GM19099 (cell line): ENCODE results near the gene RAPGEF1.
A peak's percentile ranks its signal among the peaks of the same experiment; 100 is the strongest.

Source experiments
- POLR2A ChIP-seq: IDR thresholded peaks from 3 replicates; pipeline ENCODE4 v1.6.1; 2011; ENCODE audit warnings: low read depth; ENCODE audit not compliant: insufficient read length; ENCODE audit errors: extremely low read depth

The RAPGEF1 gene

GRCh38 chr9:131614340-131614915 lies 125.4 kb downstream of the RAPGEF1 start:
- TF ChIP-seq POLR2A = no peak

DNA sequence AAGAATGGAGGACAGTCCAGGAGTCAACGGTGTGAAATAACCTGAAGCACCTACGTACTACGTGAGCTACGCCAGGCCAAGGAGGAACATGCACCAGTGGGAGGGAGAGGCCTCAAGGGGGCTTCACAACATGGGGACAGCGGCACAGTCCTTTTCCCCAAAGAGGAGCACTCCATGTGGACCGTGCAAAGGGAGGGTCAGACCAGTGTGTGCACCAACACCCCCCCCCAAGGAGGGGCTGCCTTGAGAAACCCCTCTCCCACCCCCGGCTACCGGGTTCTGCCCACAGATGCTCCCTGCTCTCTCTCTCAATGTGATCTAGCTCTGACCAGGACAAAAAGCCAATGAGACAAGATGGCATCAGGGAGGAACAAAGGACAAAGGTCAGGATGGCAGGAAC lies 126.0 kb downstream of the RAPGEF1 start:
- no peak for TF ChIP-seq POLR2A

DNA sequence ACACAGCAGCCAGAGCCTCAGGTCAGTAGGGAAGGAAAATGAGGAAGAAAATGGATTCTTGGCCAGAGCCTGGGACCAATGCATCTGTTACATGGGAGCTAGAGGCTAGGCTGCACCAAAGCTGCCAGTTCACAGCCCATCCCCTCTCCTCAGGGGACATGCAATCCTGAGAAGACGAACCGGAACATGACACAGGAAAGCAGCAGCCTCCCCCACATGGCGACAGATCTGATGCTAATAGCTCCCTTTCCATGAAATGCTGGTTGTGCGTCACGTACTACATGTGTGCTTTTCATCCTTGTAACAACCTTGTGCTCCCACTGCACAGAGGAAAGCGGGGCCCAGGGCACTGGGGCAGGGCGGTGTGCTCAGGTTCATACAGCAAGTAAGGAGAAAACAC lies 127.0 kb downstream of the RAPGEF1 start:
- no peak for TF ChIP-seq POLR2A

- no peak for TF ChIP-seq POLR2A
Measured at GRCh38 chr9:131611586-131612315, 128.1 kb downstream of the RAPGEF1 start.

DNA sequence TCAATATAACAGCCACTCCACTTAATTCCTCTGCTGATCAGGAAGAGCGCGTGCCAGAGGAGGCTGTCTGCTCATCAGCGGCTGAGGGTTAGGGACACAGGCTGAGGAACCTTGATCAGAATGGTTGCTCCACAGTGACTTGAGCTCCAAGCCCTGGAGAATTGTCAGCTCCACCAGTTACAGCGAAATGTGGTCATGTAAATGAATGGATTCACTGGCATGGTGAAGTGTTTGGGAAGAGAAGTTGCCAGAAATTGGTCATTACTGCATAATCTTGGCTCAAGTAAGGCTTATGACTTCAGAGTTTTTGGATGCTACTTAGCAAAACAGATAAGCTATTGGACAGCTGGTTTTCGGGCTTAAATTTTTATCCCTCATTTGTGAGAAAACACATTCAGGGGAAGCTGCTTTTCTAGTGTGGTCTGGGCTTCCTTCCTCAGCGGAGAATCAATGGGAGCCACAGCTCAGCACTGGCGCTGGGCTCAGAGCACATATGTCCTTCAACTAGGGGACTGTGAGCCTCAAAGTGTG lies 129.6 kb downstream of the RAPGEF1 start:
- TF ChIP-seq POLR2A = no peak

- TF ChIP-seq POLR2A = no peak
Measured at GRCh38 chr9:131609099-131609830, 130.6 kb downstream of the RAPGEF1 start.

- TF ChIP-seq POLR2A = peak; percentile 21
Measured at GRCh38 chr9:131608493-131609037, 131.3 kb downstream of the RAPGEF1 start.

GRCh38 chr9:131607591-131607990 lies 132.3 kb downstream of the RAPGEF1 start:
- no peak for TF ChIP-seq POLR2A

DNA sequence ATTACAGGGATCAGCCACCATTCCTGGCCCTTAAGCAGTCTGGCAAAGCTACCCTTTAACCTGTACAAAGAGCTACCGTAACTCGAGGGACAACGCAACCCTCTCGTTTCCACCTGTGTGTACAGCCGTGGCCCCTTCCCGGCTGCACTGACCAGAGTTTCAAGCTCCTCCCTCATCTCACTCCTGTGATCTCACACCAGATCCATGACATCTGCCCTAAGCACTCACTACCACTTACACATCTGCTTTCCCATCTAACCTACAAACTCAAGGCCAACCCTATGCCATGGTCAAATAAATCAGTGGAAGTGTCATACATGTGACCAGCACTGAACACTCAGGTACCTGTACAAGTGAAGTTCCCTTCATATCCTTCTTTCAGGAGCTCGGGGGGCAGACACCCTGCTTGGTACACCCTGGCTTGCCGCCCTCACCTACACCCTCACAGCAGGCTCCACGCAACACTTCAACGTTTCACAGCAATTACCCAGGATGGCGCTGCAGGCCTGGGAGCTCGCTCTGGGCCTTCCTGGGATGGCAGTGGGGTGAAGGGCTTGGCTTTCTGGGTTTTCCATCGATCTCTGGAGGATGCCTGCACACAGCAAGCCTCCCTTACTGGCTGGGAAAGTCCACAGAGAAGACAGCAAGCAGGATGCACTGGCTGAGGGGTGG lies 132.8 kb downstream of the RAPGEF1 start:
- no peak for TF ChIP-seq POLR2A

- TF ChIP-seq POLR2A = no peak
Measured at GRCh38 chr9:131605770-131606590, 133.9 kb downstream of the RAPGEF1 start.

DNA sequence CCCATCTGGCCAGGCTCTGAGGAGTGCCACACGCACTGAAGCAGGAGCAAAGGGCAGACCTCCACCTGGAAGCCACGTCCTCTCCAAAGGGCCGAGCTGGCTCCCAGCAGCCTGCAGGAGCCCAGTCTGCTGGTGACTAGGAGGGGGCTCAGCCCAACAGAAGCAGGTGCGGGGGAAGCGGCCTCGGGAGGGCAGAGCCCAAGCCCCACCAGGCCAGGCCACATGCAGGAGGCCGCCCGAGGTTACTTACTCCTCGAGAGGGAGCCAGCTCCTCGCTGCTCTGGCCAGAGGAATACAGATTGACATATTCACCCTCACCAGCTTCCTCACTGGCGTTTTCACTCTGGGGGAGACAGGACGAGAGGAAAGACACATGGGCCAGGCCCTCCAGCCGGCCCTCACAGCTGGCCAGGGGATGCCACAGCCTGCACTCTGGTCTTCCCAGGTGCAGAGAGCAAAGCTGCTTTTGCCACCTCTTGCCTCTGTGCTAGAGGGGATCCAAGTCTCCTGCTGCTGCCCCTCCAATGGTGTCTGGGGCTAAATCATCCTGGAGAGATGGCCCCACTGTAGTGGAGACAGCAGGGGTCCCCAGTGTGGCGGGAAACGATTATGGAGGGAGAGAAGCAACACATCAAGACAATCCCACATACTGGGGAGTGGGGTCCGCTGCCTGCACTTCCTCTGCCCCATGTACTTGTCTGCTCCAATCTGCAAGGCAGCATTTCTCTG lies 136.0 kb downstream of the RAPGEF1 start:
- no peak for TF ChIP-seq POLR2A

DNA sequence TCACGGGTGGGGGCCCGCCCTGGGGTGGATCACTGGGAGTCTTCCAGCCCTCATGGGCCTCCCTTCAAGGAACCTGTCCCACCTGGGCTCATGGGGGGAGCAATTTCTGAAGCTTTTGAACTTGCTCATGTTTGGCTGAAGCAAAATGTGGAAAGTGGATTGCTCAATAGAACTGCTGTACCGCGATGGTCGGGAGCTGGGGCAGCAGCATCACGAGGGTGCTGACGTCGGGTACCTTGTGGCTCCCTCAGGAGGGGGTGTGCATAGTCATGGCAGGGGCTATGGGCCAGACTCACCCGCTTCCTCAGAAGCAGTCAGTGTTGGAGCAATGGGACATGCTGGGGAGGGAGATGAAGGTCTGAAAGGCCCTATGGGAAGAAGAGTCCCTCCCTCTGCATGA lies 136.7 kb downstream of the RAPGEF1 start:
- TF ChIP-seq POLR2A = no peak

GRCh38 chr9:131601683-131602181 lies 138.1 kb downstream of the RAPGEF1 start:
- no peak for TF ChIP-seq POLR2A

- no peak for TF ChIP-seq POLR2A
Measured at GRCh38 chr9:131598121-131598520, 141.8 kb downstream of the RAPGEF1 start.

GRCh38 chr9:131597246-131597645 lies 142.6 kb downstream of the RAPGEF1 start:
- TF ChIP-seq POLR2A = no peak
